NCI-H69 (cell line): ENCODE results near the gene CHMP4B.
"Not testable (repeated sequence)": the region's sequence is repeated elsewhere in the genome, so short reads cannot be mapped to it uniquely, and the experiment has no call there.

Source experiments
- DNase-seq: peaks from one replicate; lab custom pipeline; 2025; lab: John Stamatoyannopoulos, UW

The CHMP4B gene

GRCh38 chr20:33789858-33790182 is 21.3 kb upstream of the CHMP4B start:
- no peak for DNase-seq

- peak; percentile 68 for DNase-seq
Observed at GRCh38 chr20:33790566-33790965, 20.6 kb upstream of the CHMP4B start.

- no peak for DNase-seq
Observed at GRCh38 chr20:33791021-33791420, 20.1 kb upstream of the CHMP4B start.

GRCh38 chr20:33791540-33791939 is 19.6 kb upstream of the CHMP4B start:
- DNase-seq, result no peak

GRCh38 chr20:33791959-33792597 is 19.1 kb upstream of the CHMP4B start:
- DNase-seq, result peak; percentile 39

- not testable (repeated sequence) for DNase-seq
Observed at GRCh38 chr20:33792598-33792989, 18.6 kb upstream of the CHMP4B start.

GRCh38 chr20:33793011-33793931 is 17.9 kb upstream of the CHMP4B start:
- DNase-seq, result no peak

GRCh38 chr20:33796263-33796906 is 14.8 kb upstream of the CHMP4B start:
- DNase-seq, result no peak

GRCh38 chr20:33796907-33797544 is 14.1 kb upstream of the CHMP4B start:
- DNase-seq, result no peak

- no peak for DNase-seq
Observed at GRCh38 chr20:33798444-33798843, 12.7 kb upstream of the CHMP4B start.

GRCh38 chr20:33803921-33804337 is 7.2 kb upstream of the CHMP4B start:
- DNase-seq, result no peak

- no peak for DNase-seq
Observed at GRCh38 chr20:33808388-33808787, 2.8 kb upstream of the CHMP4B start.

GRCh38 chr20:33810259-33810658 is 889 bp upstream of the CHMP4B start:
- DNase-seq, result no peak

- peak; percentile 53 for DNase-seq
Observed at GRCh38 chr20:33811776-33812151, 616 bp downstream of the CHMP4B start.

- peak; percentile 38 for DNase-seq
Observed at GRCh38 chr20:33812152-33812849, 1.2 kb downstream of the CHMP4B start.

GRCh38 chr20:33812908-33813462 is 1.8 kb downstream of the CHMP4B start:
- no peak for DNase-seq

- no peak for DNase-seq
Observed at GRCh38 chr20:33814238-33814712, 3.1 kb downstream of the CHMP4B start.

- DNase-seq, result no peak
Observed at GRCh38 chr20:33815671-33816070, 4.5 kb downstream of the CHMP4B start.

- no peak for DNase-seq
Observed at GRCh38 chr20:33816191-33816590, 5.0 kb downstream of the CHMP4B start.

- no peak for DNase-seq
Observed at GRCh38 chr20:33817411-33817810, 6.3 kb downstream of the CHMP4B start.

GRCh38 chr20:33819456-33819855 is 8.3 kb downstream of the CHMP4B start:
- no peak for DNase-seq
